GM13976 (cell line): ENCODE measurements around the gene MYBPH.

Source experiments
- DNase-seq: peaks from one replicate; pipeline ENCODE4 v3.0.0; 2012; ENCODE audit warnings: low spot score
- CTCF ChIP-seq: IDR thresholded peaks from 2 replicates; pipeline ENCODE4 v1.5.1; 2012; ENCODE audit warnings: borderline replicate concordance, mild to moderate bottlenecking; ENCODE audit not compliant: insufficient read depth; ENCODE audit errors: extremely low read depth, missing control alignments, control extremely low read depth
- in situ Hi-C: fragments of 300-500 bp; cut with MboI; formaldehyde crosslinking; loops from one replicate; pipeline ENCODE4 v1.12.0; 2022; ENCODE audit warnings: low sequenced_read_pairs, mixed read lengths, inconsistent platforms; ENCODE audit not compliant: unreplicated experiment

The MYBPH gene

GRCh38 chr1:203197625-203198024 is 22.0 kb upstream of the MYBPH start:
- DNase-seq = no peak
- no peak for TF ChIP-seq CTCF
- in situ Hi-C loops = no loop called here

DNA sequence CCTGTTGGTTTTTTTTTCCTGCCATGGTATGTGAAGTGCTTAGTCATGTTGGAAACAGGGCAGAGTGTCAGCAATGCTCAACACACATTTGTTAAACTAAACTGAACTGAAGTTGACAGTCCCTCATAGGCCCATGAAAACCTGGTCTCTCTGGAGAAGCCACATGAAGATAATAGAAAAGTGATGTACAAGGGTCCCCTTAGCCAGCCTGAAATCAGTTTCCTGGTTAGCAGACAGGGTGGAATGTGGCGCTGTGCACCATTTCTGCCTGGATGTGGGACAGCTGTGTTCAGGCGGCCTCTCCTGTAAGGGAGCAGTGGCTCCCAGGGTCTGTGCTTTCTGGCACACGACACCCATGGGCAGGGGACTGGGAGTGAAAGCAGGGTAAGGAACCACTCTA is 20.7 kb upstream of the MYBPH start:
- no peak for DNase-seq
- no peak for TF ChIP-seq CTCF
- in situ Hi-C loops = no loop called here

DNA sequence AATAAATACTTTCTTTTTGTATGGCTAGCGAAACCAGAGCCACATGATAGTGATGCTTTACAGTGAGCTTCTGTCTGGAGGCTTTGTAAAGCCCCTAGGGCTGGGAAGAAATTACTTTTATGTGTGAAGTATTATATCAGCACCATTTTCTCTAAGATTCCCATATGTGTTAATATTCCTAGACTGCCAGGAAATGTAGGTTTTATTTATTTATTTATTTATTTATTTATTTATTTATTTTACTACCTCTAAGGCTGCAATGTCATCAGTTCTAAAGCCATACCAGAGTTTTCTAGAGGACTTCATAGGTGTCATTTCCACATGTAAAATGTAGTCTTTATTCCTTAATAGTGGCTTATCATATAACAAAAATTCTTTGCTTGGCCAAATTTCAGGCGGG is 15.3 kb upstream of the MYBPH start:
- DNase-seq = no peak
- in situ Hi-C loops = no loop called here
- no peak for TF ChIP-seq CTCF

- TF ChIP-seq CTCF = no peak
- DNase-seq = no peak
- in situ Hi-C loops = no loop called here
Observed at GRCh38 chr1:203189951-203190352, 14.3 kb upstream of the MYBPH start.

DNA sequence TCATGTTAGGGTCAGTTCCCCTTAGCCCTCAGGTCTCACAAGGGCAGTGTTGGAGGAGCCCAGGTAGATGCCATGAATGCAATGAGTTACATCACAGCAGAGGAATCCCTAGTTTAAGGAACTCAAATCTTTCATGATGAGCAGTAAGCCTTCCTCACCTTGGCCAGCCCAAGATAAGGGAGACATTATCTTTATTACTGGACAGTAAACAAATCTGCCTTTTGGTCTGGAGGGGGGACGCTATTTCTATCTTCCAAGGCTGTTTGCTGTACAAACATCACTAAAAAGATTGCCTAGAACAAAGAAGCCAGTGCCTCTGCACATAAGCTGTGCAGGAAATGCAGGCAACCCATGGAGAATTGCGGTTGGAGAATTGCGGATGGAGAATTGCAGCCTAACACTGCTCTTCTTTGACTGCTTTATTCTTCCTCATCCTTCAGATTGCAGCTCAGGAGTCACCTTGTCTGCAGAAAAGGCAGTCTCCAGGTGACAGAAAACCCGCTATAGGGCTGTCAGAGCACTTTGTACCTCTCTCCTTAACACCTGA is 13.1 kb upstream of the MYBPH start:
- TF ChIP-seq CTCF = no peak
- in situ Hi-C loops = no loop called here
- no peak for DNase-seq

- in situ Hi-C loops = no loop called here
- TF ChIP-seq CTCF = no peak
- DNase-seq = no peak
Observed at GRCh38 chr1:203187689-203188264, 12.2 kb upstream of the MYBPH start.
